Vagina (tissue), 2 donors: ENCODE measurements around the gene BNC2. TPM values are rescaled to one million over a fixed set of nuclear protein-coding genes. Genes with fewer than 3 reads are reported as not detected.

Experiments
- DNase-seq, 2 donors: peaks; one replicate each; pipeline ENCODE4 v3.0.0-alpha.2; 2017; ENCODE audit errors: extremely low spot score in 2 of 2
- H3K27ac ChIP-seq: fragments of 200-600 bp; sonication (generic); one replicate; pipeline ENCODE4 v1.5.1; 2019
- H3K27me3 ChIP-seq: fragments of 200-600 bp; sonication (generic); one replicate; pipeline ENCODE4 v1.5.1; 2019
- H3K36me3 ChIP-seq, 2 donors: fragments of 200-600 bp; sonication (generic); one replicate each; pipeline ENCODE4 v1.5.1; 2017 to 2019
- H3K4me1 ChIP-seq: fragments of 200-600 bp; sonication (generic); one replicate; pipeline ENCODE4 v1.5.1; 2019
- H3K4me3 ChIP-seq, 2 donors: fragments of 200-600 bp; sonication (generic); 1 replicate in 1 of 2; 2 replicates in 1 of 2; pipeline ENCODE4 v1.5.1; 2016 to 2019
- H3K9me3 ChIP-seq: fragments of 200-600 bp; sonication (generic); one replicate; pipeline ENCODE4 v1.5.1; 2019
- POLR2A ChIP-seq, 2 donors: fragments of 450-650 bp; IDR thresholded peaks; one replicate each; pipeline ENCODE4 v1.6.1; 2017; ENCODE audit warnings: antibody characterized with exemption in 2 of 2, mild to moderate bottlenecking in 2 of 2, moderate library complexity in 2 of 2
- POLR2AphosphoS5 ChIP-seq, 2 donors: sonication (generic); formaldehyde crosslinking; IDR thresholded peaks; one replicate each; pipeline ENCODE4 v1.9.0; 2017; ENCODE audit warnings: antibody characterized with exemption in 2 of 2, mild to moderate bottlenecking in 2 of 2, low read depth in 1 of 2; ENCODE audit not compliant: insufficient read depth in 1 of 2
- intact Hi-C: fragments of 100-400 bp; cut with DNase I; formaldehyde crosslinking; loops from one replicate; pipeline ENCODE4 v1.15.1; 2023
- total RNA-seq: library from RNA; depleted of rRNA; stranded (reverse); fragments of >200 nt; gene quantifications from one replicate; pipeline ENCODE4 v1.2.3, GENCODE V29; 2016
- TF ChIP-seq, protein P1 (sequence below), 3 experiments: fragments of 450-650 bp in 2 of 3; fragments of 200-600 bp in 1 of 3; sonication (generic) in 1 of 3; IDR thresholded peaks; one replicate each; pipeline ENCODE4 v1.5.1; 2017 to 2019; ENCODE audit warnings: antibody characterized with exemption in 3 of 3, mild to moderate bottlenecking in 2 of 3, moderate library complexity in 2 of 3

BNC2 gene
- total RNA-seq, 1 donor from 2014 or later = 33.9 TPM

DNA sequence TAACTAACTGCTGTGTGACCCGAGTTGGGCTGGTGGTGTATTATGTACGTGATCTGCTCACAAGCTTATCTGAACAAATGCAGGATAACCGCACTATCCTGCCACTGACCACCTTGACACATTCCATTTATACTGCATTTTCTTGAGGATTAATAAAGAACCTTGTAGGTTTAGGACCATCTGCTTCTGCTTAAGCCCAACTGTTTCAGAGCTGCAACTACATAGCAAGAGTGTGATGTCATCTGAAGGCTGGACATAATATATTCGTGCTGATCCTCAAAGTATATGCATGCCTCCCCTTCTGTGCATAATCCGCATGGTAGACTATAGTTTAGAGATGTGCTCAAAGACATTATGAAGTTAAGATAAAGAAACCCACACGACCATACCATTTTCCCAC, 435.9 kb downstream of the BNC2 start:
- Histone ChIP-seq H3K27me3 (no peaks in the 10 kb centered on the region), H3K4me3 (no peak overlapping the region), H3K4me1 (no peaks in the 10 kb centered on the region), H3K27ac (no peak overlapping the region), H3K36me3 (peaks cover 0 to 7% of the 10 kb centered on the region in 2 donors), H3K9me3 (no peaks in the 10 kb centered on the region)
- intact Hi-C loops = no loop called here
- DNase-seq = no peak
- TF ChIP-seq, protein P1, sequence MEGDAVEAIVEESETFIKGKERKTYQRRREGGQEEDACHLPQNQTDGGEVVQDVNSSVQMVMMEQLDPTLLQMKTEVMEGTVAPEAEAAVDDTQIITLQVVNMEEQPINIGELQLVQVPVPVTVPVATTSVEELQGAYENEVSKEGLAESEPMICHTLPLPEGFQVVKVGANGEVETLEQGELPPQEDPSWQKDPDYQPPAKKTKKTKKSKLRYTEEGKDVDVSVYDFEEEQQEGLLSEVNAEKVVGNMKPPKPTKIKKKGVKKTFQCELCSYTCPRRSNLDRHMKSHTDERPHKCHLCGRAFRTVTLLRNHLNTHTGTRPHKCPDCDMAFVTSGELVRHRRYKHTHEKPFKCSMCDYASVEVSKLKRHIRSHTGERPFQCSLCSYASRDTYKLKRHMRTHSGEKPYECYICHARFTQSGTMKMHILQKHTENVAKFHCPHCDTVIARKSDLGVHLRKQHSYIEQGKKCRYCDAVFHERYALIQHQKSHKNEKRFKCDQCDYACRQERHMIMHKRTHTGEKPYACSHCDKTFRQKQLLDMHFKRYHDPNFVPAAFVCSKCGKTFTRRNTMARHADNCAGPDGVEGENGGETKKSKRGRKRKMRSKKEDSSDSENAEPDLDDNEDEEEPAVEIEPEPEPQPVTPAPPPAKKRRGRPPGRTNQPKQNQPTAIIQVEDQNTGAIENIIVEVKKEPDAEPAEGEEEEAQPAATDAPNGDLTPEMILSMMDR (IDR thresholded peaks at IDR 0.05) = no peak
- TF ChIP-seq POLR2AphosphoS5 (IDR thresholded peaks at IDR 0.05; ENCODE audit: insufficient read depth in 1 of 2, low read depth in 1 of 2) = no peak
- TF ChIP-seq POLR2A (IDR thresholded peaks at IDR 0.05) = no peak

DNA sequence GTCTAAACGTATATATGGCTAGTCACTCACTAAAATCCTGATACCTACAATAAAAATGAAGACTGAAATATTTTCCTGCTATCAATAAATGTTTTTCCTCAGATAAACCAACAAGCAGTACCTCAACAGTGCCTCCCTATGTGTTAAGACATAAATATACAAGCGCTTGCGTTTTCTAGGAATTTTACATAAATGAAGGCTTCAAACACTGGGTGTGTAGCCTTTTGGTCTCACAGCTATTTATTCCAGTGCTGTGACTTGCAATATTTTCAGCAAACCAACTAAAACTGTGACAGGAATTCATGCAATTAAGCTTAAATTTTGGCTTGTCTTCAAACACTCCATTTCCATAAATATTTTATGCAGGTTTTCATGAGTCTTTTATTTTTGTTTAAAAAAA, 437.0 kb downstream of the BNC2 start:
- H3K4me1 ChIP-seq = no peaks in the 10 kb centered on the region
- H3K27ac ChIP-seq = no peak overlapping the region
- DNase-seq = no peak
- intact Hi-C loops = no loop called here
- H3K27me3 ChIP-seq = no peaks in the 10 kb centered on the region
- TF ChIP-seq POLR2AphosphoS5 (IDR thresholded peaks at IDR 0.05; ENCODE audit: insufficient read depth in 1 of 2, low read depth in 1 of 2) (no peak), POLR2A (IDR thresholded peaks at IDR 0.05) (no peak)
- TF ChIP-seq, protein P1 (IDR thresholded peaks at IDR 0.05) = no peak
- no peaks in the 10 kb centered on the region for H3K9me3 ChIP-seq
- no peak overlapping the region for H3K4me3 ChIP-seq
- peaks cover 0 to 7% of the 10 kb centered on the region in 2 donors for H3K36me3 ChIP-seq

DNA sequence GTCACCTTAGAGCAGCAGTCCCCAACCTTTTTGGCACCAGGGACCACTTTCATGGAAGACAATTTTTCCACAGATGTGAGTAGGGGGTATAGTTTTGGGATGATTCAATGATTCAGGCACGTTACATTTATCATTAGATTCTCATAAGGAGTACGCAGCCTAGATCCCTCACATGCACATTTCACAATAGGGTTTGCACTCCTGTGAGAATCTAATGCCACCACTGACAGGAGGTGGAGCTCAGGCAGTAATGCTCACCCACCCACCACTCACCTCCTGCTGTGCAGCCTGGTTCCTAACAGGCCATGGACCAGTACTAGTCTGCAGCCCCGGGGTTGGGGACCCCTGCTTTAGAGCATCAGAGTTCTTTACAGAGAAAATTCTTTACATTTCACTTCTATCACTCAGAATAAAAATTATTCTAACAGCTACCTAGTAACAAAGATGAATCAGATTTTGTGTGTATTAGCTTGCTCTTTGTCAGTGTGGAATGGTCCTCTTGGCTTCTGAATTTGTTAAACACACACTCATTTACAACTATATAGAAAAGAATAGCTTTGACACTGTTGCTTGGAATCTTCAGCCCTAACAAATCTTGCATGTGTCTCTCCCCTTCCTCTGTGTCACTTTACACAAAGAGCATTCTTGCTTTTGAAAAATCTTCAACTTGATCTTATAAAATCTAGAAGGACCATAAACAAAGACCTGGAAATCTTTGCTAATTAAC, 438.6 kb downstream of the BNC2 start:
- no peak for DNase-seq
- Histone ChIP-seq H3K4me1 (no peaks in the 10 kb centered on the region), H3K27ac (no peak overlapping the region), H3K27me3 (no peaks in the 10 kb centered on the region), H3K36me3 (peaks cover 0 to 5% of the 10 kb centered on the region in 2 donors), H3K4me3 (no peak overlapping the region), H3K9me3 (no peaks in the 10 kb centered on the region)
- TF ChIP-seq POLR2A (IDR thresholded peaks at IDR 0.05) (no peak), POLR2AphosphoS5 (IDR thresholded peaks at IDR 0.05; ENCODE audit: insufficient read depth in 1 of 2, low read depth in 1 of 2) (no peak)
- TF ChIP-seq, protein P1 (IDR thresholded peaks at IDR 0.05) = no peak
- intact Hi-C loops = no loop called here

DNA sequence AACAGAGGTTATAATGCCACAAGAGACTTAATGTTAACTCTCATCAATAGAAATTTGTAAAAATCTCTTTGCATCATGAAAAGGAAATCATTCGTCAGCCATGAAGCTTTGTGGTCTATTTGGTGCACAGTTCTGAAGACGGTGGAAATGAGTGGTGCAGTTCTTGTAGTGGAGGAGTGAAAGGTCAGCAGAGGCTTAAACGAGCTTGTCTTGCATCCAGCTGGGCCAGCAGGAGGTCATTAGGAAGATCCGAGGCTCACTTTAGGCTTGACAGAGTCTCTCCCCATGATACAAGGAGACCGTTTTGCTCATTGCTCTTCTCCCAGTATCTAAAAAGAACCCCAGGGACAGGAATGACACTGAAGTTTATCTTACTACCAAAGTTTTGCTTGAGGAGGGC, 440.8 kb downstream of the BNC2 start:
- intact Hi-C loops = no loop called here
- no peak overlapping the region for H3K4me3 ChIP-seq
- no peak overlapping the region for H3K27ac ChIP-seq
- no peak for DNase-seq
- no peaks in the 10 kb centered on the region for H3K27me3 ChIP-seq
- TF ChIP-seq POLR2AphosphoS5 (IDR thresholded peaks at IDR 0.05; ENCODE audit: insufficient read depth in 1 of 2, low read depth in 1 of 2) (no peak), POLR2A (IDR thresholded peaks at IDR 0.05) (no peak)
- TF ChIP-seq, protein P1 (IDR thresholded peaks at IDR 0.05) = no peak
- H3K9me3 ChIP-seq = no peaks in the 10 kb centered on the region
- no peaks in the 10 kb centered on the region for H3K4me1 ChIP-seq
- H3K36me3 ChIP-seq = no peaks in the 10 kb centered on the region

DNA sequence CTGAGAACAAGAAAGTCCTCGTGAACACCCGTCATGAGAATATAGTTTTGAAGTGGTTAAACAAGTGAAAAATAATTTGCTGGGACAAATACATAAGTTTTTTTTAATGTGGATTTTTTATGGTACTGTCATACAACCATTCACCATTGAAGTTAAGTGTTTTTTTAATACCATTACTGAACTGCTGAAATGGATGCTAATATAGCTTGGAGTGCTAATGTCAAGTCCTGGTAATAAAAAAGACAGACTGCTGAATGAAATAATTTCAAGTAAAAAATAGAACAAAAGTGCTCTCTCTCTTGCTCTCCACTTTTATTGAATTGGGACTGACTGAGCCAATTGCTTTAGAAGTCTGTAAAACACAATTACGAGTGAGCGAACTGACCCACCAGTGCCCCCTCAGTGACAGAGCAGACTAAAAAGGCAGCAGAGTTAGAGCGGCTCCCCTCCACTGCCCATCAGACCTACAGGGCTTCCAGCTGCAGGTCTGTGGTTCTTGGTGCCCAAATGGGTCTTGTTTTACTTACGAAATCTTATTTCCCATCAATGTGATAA, 442.5 kb downstream of the BNC2 start:
- Histone ChIP-seq H3K27ac (no peak overlapping the region), H3K4me1 (no peaks in the 10 kb centered on the region), H3K4me3 (no peak overlapping the region), H3K27me3 (no peaks in the 10 kb centered on the region), H3K9me3 (no peaks in the 10 kb centered on the region), H3K36me3 (no peaks in the 10 kb centered on the region)
- intact Hi-C loops = no loop called here
- no peak for DNase-seq
- no peak for TF ChIP-seq POLR2A (IDR thresholded peaks at IDR 0.05)
